ENCODE data around the gene COPS2. TPM values are rescaled to one million over a fixed set of nuclear protein-coding genes. Genes with fewer than 3 reads are reported as not detected.
"Not testable (repeated sequence)": the region's sequence is repeated elsewhere in the genome, so short reads cannot be mapped to it uniquely, and the experiment has no call there.

COPS2 gene
- total RNA-seq, 2 donors from 2014 or later, result 17.5 to 33.7 TPM

DNA sequence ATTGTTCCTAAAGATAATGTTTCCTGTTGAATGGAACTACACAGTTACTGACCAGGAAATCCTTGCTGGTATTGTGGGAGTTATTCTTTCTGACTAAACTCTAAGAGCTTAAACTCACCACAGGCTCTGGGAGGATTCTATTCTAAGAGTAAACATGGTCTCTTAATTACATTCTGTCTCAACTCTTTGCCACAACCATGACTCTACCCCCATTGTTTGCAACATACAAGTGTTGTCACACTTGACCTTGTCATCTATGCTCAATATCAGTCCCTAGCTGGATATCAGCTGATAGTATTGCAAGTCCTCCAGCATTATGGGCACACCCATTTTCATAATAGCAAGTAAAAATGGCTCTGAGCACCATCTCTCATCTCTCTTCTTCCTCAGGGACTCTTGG is 79.5 kb downstream of the COPS2 start:
- intact Hi-C loops (cut with DNase I), result no loop called here
- Histone ChIP-seq H3K36me3 (replicated peaks in 1 of 2; ENCODE audit: insufficient read depth in 1 of 2, low read depth in 2 of 2) (no peaks in the 10 kb centered on the region), H3K9me3 (no peaks in the 10 kb centered on the region), H3K27me3 (no peaks in the 10 kb centered on the region), H3K27ac (no peak overlapping the region), H3K4me1 (no peaks in the 10 kb centered on the region), H3K4me3 (no peak overlapping the region)
- TF ChIP-seq POLR2A (IDR thresholded peaks at IDR 0.05), result no peak
- TF ChIP-seq, protein P1, sequence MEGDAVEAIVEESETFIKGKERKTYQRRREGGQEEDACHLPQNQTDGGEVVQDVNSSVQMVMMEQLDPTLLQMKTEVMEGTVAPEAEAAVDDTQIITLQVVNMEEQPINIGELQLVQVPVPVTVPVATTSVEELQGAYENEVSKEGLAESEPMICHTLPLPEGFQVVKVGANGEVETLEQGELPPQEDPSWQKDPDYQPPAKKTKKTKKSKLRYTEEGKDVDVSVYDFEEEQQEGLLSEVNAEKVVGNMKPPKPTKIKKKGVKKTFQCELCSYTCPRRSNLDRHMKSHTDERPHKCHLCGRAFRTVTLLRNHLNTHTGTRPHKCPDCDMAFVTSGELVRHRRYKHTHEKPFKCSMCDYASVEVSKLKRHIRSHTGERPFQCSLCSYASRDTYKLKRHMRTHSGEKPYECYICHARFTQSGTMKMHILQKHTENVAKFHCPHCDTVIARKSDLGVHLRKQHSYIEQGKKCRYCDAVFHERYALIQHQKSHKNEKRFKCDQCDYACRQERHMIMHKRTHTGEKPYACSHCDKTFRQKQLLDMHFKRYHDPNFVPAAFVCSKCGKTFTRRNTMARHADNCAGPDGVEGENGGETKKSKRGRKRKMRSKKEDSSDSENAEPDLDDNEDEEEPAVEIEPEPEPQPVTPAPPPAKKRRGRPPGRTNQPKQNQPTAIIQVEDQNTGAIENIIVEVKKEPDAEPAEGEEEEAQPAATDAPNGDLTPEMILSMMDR (IDR thresholded peaks at IDR 0.05), result no peak
- ATAC-seq (no peak), DNase-seq (no peak)

DNA sequence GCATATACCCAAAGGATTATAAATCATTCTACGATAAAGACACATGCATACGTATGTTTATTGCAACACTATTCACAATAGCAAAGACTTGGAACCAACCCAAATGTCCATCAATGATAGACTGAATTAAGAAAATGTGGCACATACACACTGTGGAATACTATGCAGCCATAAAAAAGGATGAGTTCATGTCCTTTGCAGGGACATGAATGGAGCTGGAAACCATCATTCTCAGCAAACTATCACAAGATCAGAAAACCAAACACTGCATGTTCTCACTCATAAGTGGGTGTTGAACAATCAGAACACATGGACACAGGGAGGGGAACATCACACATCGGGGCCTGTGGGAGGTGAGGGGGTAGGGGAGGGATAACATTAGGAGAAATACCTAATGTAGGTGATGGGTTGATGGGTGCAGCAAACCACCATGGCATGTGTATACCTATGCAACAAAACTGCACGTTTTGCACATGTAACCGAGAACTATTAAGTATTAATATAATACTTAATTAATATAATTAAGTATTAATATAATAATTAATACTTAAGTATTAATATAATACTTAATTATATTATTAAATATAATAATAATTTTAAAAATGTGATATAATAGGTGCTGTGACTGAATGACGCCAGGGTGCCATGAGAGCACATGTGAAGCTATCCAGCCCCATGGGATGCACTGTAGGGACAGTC is 80.7 kb downstream of the COPS2 start:
- H3K27ac ChIP-seq; H3K9me3 ChIP-seq; ATAC-seq; H3K4me1 ChIP-seq; H3K27me3 ChIP-seq; H3K36me3 ChIP-seq (replicated peaks in 1 of 2; ENCODE audit: insufficient read depth in 1 of 2, low read depth in 2 of 2); DNase-seq; H3K4me3 ChIP-seq; intact Hi-C loops (cut with DNase I): not testable (repeated sequence)
- WGBS, 2 donors, result 72 to 77% methylated on average over 6 of the region's 6 CpGs

Small RNAs within 50 kb of the gene (microRNA-seq; reads per million reads assigned to microRNA genes)
- 0 reads per million in 2 donors for gene MIR4716 (ENCODE audit: borderline number of aligned reads in 2 of 2, borderline replicate concordance in 2 of 2)

Small RNAs within 50 kb of the gene (small RNA-seq; reads per million reads assigned to genes)
- gene MIR4716 (not detected), gene RF00019 (not detected), gene RN7SL307P (not detected)

Other genes with a start within 250 kb of the COPS2 start
- gene SHC4, start 191.7 kb downstream of the COPS2 start, total RNA-seq, result under 1 TPM in 1 of 2 donors, not detected in 1; 0.78 TPM
- gene SECISBP2L, start 109.2 kb downstream of the COPS2 start, total RNA-seq, result 10 to 100 TPM; 23.9 to 32.0 TPM
- gene GALK2, start 14.6 kb upstream of the COPS2 start, total RNA-seq, result 10 to 100 TPM; 21.5 to 35.6 TPM